Tibial nerve (tissue), 4 donors: Measurements from ENCODE around the gene PRMT1. TPM values are rescaled to one million over a fixed set of nuclear protein-coding genes. Genes with fewer than 3 reads are reported as not detected.

Experiments
- DNase-seq, 2 donors: peaks; one replicate each; pipeline ENCODE4 v3.0.0-alpha.2; 2019; ENCODE audit warnings: low spot score in 2 of 2
- H3K27ac ChIP-seq, 4 donors: fragments of 200-600 bp; sonication (generic) in 3 of 4; one replicate each; pipeline ENCODE4 v1.5.1; 2017 to 2019; ENCODE audit warnings: mild to moderate bottlenecking in 1 of 4
- H3K27me3 ChIP-seq, 2 donors: fragments of 200-600 bp; sonication (generic) in 1 of 2; one replicate each; pipeline versions ENCODE4 v1.5.1 to v1.6.0; 2017 to 2019
- H3K36me3 ChIP-seq, 3 donors: fragments of 200-600 bp; sonication (generic); one replicate each; pipeline ENCODE4 v1.5.1; 2018 to 2019
- H3K4me1 ChIP-seq, 4 donors: fragments of 200-600 bp; sonication (generic) in 3 of 4; one replicate each; pipeline ENCODE4 v1.5.1; 2017 to 2019
- H3K4me3 ChIP-seq, 4 donors: fragments of 200-600 bp; sonication (generic) in 3 of 4; one replicate each; pipeline ENCODE4 v1.5.1; 2017 to 2019; ENCODE audit warnings: mild to moderate bottlenecking in 1 of 4, moderate library complexity in 1 of 4
- H3K9me3 ChIP-seq, 4 donors: fragments of 200-600 bp; sonication (generic) in 3 of 4; one replicate each; pipeline ENCODE4 v1.5.1; 2017 to 2019
- EP300 ChIP-seq, 2 donors: sonication (generic); formaldehyde crosslinking; IDR thresholded peaks; one replicate each; pipeline ENCODE4 v1.6.1; 2017; ENCODE audit warnings: antibody characterized with exemption in 2 of 2, mild to moderate bottlenecking in 1 of 2
- POLR2A ChIP-seq, 2 donors: fragments of 450-650 bp; IDR thresholded peaks; one replicate each; pipeline ENCODE4 v1.6.1; 2017; ENCODE audit warnings: antibody characterized with exemption in 2 of 2, mild to moderate bottlenecking in 2 of 2, moderate library complexity in 2 of 2
- WGBS, 2 donors: methylation state at CpG; one replicate each; pipeline ENCODE4 v1.1.5; 2018; 5-methylcytosine and 5-hydroxymethylcytosine counted together
- total RNA-seq, 4 donors: library from RNA; depleted of rRNA; stranded (reverse); fragments of >200 nt; gene quantifications; one replicate each; pipeline ENCODE4 v1.1.0, GENCODE V29; 2016
- TF ChIP-seq, protein P1 (sequence below), 5 experiments: fragments of 200-600 bp in 3 of 5; fragments of 450-650 bp in 2 of 5; sonication (generic) in 3 of 5; IDR thresholded peaks; one replicate each; pipeline ENCODE4 v1.5.1; 2016 to 2019; ENCODE audit warnings: antibody characterized with exemption in 5 of 5, mild to moderate bottlenecking in 3 of 5, moderate library complexity in 2 of 5

The PRMT1 gene
- total RNA-seq, 4 donors from 2014 or later: 106 to 147 (median 132) TPM

DNA sequence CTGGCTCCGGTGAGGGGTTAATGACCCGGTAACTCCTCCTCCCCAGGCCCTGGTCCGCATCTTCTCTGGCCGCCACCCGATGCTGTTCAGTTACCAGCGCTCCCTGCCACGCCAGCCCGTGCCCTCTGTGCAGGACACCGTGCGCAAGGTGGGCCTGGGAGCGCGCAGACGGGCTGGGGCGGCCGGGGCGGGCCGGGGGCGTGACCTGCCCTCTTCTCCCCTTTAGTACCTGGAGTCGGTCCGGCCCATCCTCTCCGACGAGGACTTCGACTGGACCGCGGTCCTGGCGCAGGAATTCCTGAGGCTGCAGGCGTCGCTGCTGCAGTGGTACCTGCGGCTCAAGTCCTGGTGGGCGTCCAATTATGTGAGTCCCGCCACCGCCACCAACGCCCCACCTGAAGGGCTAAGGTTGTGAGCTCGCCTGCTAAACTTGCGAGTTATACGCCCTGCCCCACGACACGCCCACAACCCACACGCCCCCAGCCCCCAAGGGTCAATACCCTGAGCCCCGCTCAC, 24.3 kb downstream of the PRMT1 start:
- 29 to 51% methylated on average over 29 to 40 of the region's 40 CpGs for WGBS, 2 donors
- H3K4me1 ChIP-seq: no peaks in the 10 kb centered on the region
- no peak overlapping the region for H3K27ac ChIP-seq
- H3K27me3 ChIP-seq: peaks cover 0 to 16% of the 10 kb centered on the region in 2 donors
- no peaks in the 10 kb centered on the region for H3K36me3 ChIP-seq
- no peaks in the 10 kb centered on the region for H3K9me3 ChIP-seq
- no peak for DNase-seq
- no peak for TF ChIP-seq EP300 (IDR thresholded peaks at IDR 0.05)
- TF ChIP-seq, protein P1, sequence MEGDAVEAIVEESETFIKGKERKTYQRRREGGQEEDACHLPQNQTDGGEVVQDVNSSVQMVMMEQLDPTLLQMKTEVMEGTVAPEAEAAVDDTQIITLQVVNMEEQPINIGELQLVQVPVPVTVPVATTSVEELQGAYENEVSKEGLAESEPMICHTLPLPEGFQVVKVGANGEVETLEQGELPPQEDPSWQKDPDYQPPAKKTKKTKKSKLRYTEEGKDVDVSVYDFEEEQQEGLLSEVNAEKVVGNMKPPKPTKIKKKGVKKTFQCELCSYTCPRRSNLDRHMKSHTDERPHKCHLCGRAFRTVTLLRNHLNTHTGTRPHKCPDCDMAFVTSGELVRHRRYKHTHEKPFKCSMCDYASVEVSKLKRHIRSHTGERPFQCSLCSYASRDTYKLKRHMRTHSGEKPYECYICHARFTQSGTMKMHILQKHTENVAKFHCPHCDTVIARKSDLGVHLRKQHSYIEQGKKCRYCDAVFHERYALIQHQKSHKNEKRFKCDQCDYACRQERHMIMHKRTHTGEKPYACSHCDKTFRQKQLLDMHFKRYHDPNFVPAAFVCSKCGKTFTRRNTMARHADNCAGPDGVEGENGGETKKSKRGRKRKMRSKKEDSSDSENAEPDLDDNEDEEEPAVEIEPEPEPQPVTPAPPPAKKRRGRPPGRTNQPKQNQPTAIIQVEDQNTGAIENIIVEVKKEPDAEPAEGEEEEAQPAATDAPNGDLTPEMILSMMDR (IDR thresholded peaks at IDR 0.05): no peak
- TF ChIP-seq POLR2A (IDR thresholded peaks at IDR 0.05): no peak
- no peak overlapping the region for H3K4me3 ChIP-seq

DNA sequence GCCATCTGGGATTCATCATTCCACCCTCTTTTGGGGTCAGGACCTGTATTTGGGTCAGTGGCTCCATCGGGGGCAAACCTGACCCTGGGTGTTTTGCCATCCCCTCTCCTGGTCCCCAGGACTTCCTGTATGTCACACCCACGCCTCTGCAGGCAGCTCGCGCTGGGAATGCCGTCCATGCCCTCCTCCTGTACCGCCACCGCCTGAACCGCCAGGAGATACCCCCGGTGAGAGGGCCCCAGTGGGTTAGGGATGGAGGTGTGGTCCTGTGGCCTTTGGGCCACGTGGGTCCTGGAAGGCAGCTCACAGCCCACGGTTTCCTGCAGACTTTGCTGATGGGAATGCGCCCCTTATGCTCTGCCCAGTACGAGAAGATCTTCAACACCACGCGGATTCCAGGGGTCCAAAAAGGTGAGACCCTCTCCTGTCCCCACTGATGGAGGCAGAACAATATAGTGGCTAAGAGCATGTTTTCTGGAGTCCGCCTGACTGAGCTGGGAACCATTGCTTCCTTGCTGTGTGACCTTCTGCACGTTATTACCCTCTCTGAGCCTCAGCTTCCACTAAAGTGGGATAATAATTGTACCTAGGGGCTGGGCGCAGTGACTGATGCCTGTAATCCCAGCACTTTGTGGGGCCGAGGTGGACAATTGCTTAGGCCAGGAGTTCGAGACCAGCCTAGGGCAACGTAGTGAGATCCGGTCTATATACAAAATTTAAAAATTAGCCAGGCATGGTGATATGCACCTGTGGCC, 28.0 kb downstream of the PRMT1 start:
- H3K9me3 ChIP-seq: no peaks in the 10 kb centered on the region
- no peak overlapping the region for H3K4me3 ChIP-seq
- TF ChIP-seq POLR2A (IDR thresholded peaks at IDR 0.05) (no peak), EP300 (IDR thresholded peaks at IDR 0.05) (no peak)
- TF ChIP-seq, protein P1 (IDR thresholded peaks at IDR 0.05): no peak
- DNase-seq: no peak
- H3K36me3 ChIP-seq: no peaks in the 10 kb centered on the region
- H3K27me3 ChIP-seq: peaks cover 0 to 16% of the 10 kb centered on the region in 2 donors
- 82 to 85% methylated on average over 22 of the region's 22 CpGs for WGBS, 2 donors
- H3K27ac ChIP-seq: no peak overlapping the region
- H3K4me1 ChIP-seq: no peaks in the 10 kb centered on the region

DNA sequence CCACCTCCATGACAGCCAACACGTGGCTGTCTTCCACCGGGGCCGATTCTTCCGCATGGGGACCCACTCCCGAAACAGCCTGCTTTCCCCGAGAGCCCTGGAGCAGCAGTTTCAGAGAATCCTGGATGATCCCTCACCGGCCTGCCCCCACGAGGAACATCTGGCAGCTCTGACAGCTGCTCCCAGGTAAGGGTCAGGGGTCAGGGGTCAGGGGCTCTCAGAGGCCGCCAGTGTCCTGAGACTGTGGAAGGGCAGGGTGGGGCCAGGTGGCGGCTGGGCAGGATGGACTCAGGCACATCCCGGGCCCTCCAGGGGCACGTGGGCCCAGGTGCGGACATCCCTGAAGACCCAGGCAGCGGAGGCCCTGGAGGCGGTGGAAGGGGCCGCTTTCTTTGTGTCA, 28.8 kb downstream of the PRMT1 start:
- Histone ChIP-seq H3K27ac (no peak overlapping the region), H3K9me3 (no peaks in the 10 kb centered on the region), H3K4me1 (no peaks in the 10 kb centered on the region), H3K36me3 (no peaks in the 10 kb centered on the region), H3K27me3 (peaks cover 0 to 16% of the 10 kb centered on the region in 2 donors), H3K4me3 (no peak overlapping the region)
- 87 to 93% methylated on average over 7 to 16 of the region's 16 CpGs for WGBS, 2 donors
- no peak for TF ChIP-seq EP300 (IDR thresholded peaks at IDR 0.05)
- TF ChIP-seq, protein P1 (IDR thresholded peaks at IDR 0.05): no peak
- no peak for TF ChIP-seq POLR2A (IDR thresholded peaks at IDR 0.05)
- DNase-seq: no peak

DNA sequence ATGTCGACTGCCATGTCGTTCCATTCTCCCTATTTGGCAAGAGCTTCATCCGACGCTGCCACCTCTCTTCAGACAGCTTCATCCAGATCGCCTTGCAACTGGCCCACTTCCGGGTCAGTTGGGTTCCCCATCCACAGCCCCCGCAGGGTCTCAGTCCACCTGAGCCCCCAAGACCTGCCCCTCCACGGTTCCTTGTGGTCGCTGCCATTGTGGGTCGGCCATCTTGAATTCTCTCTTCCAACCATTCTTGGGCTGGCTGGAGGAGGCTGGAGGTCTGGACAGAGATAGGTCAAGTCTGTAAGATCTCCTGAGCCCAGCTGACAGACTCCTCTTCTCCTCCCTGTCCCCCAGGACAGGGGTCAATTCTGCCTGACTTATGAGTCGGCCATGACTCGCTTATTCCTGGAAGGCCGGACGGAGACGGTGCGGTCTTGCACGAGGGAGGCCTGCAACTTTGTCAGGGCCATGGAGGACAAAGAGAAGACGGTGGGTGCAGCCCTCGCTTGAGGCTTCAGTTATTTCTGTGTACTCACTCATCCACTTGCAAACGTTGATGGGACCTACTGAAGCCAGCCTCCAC, 33.4 kb downstream of the PRMT1 start:
- Histone ChIP-seq H3K27ac (no peak overlapping the region), H3K4me3 (no peak overlapping the region), H3K4me1 (no peaks in the 10 kb centered on the region), H3K36me3 (no peaks in the 10 kb centered on the region), H3K27me3 (no peaks in the 10 kb centered on the region), H3K9me3 (no peaks in the 10 kb centered on the region)
- WGBS, 2 donors: 89 to 91% methylated on average over 20 of the region's 20 CpGs
- TF ChIP-seq EP300 (IDR thresholded peaks at IDR 0.05): no peak
- no peak for TF ChIP-seq POLR2A (IDR thresholded peaks at IDR 0.05)
- TF ChIP-seq, protein P1 (IDR thresholded peaks at IDR 0.05): no peak
- DNase-seq: no peak

DNA sequence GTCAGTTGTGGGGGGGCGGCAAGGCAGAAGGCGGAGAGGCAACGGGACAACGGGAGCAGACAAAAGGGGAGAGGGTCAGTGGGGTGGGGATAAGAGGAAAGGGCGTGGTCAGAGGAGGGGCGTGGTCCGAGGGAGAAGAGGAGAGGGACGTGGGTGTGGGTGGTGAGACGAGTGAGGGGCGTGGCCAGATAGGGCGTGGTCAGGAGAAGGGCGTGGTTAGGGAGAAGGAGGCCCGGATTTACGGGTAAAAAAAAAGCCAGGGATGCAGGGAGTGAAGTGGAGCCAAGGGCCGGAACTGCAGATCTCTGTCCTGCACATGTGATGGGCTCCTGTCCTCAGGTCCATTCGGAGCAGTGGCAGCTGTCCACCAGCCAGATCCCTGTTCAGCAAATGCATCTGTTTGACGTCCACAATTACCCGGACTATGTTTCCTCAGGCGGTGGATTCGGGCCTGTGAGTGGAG, 35.4 kb downstream of the PRMT1 start:
- Histone ChIP-seq H3K27me3 (no peaks in the 10 kb centered on the region), H3K4me1 (no peaks in the 10 kb centered on the region), H3K9me3 (no peaks in the 10 kb centered on the region), H3K36me3 (no peaks in the 10 kb centered on the region), H3K27ac (no peak overlapping the region), H3K4me3 (no peak overlapping the region)
- TF ChIP-seq, protein P1 (IDR thresholded peaks at IDR 0.05): no peak
- TF ChIP-seq POLR2A (IDR thresholded peaks at IDR 0.05) (no peak), EP300 (IDR thresholded peaks at IDR 0.05) (no peak)
- WGBS, 2 donors: 54 to 56% methylated on average over 20 of the region's 20 CpGs
- DNase-seq: peak in 1 of 2 donors; percentile 14
